ENCODE measurements around the gene FOXL2NB.
"Not testable (repeated sequence)": the region's sequence is repeated elsewhere in the genome, so short reads cannot be mapped to it uniquely, and the experiment has no call there.

The FOXL2NB gene

GRCh38 chr3:138921316-138922292, 25.4 kb upstream of the FOXL2NB start:
- Histone ChIP-seq H3K27me3 (no peaks in the 10 kb centered on the region; the same call in 1 of the 2 replicates), H3K9me3 (no peaks in the 10 kb centered on the region), H3K4me3 (ENCODE audit: low read depth, low read length) (no peak overlapping the region), H3K36me3 (no peaks in the 10 kb centered on the region), H3K4me1 (no peaks in the 10 kb centered on the region)
- no peak for DNase-seq
- no peak for TF ChIP-seq CTCF (IDR thresholded peaks at IDR 0.05; ENCODE audit: low read depth, low read length)

- H3K9me3 ChIP-seq; H3K27me3 ChIP-seq; H3K4me1 ChIP-seq; H3K36me3 ChIP-seq; H3K4me3 ChIP-seq (ENCODE audit: low read depth, low read length); DNase-seq: not testable (repeated sequence)
Observed at GRCh38 chr3:138922400-138922799, 24.6 kb upstream of the FOXL2NB start.

GRCh38 chr3:138923531-138923994, 23.5 kb upstream of the FOXL2NB start:
- peak; percentile 80 for DNase-seq
- peak; percentile 98 for TF ChIP-seq CTCF (IDR thresholded peaks at IDR 0.05; ENCODE audit: low read depth, low read length)
- Histone ChIP-seq H3K36me3 (no peaks in the 10 kb centered on the region), H3K4me1 (no peaks in the 10 kb centered on the region), H3K9me3 (no peaks in the 10 kb centered on the region), H3K27me3 (peaks cover 5% of the 10 kb centered on the region), H3K4me3 (ENCODE audit: low read depth, low read length) (no peak overlapping the region)

GRCh38 chr3:138928727-138929372, 18.2 kb upstream of the FOXL2NB start:
- H3K27me3 ChIP-seq, result peaks cover 13% of the 10 kb centered on the region
- no peak for DNase-seq
- no peak overlapping the region for H3K4me3 ChIP-seq (ENCODE audit: low read depth, low read length)

GRCh38 chr3:138933068-138933668, 13.8 kb upstream of the FOXL2NB start:
- no peak for TF ChIP-seq CTCF (IDR thresholded peaks at IDR 0.05; ENCODE audit: low read depth, low read length)
- H3K36me3 ChIP-seq, result no peaks in the 10 kb centered on the region
- 0 out of 2 replicates have a peak, but pooled peaks cover 4% of the 10 kb centered on the region for H3K9me3 ChIP-seq
- peaks cover 51% of the 10 kb centered on the region for H3K27me3 ChIP-seq
- no peaks in the 10 kb centered on the region for H3K4me1 ChIP-seq
- H3K4me3 ChIP-seq (ENCODE audit: low read depth, low read length), result no peak overlapping the region
- DNase-seq, result no peak

More at GRCh38 chr3:138928727-138929372, 18.2 kb upstream of the FOXL2NB start:
- TF ChIP-seq CTCF (IDR thresholded peaks at IDR 0.05; ENCODE audit: low read depth, low read length), result no peak
- H3K9me3 ChIP-seq, result no peaks in the 10 kb centered on the region
- H3K36me3 ChIP-seq, result no peaks in the 10 kb centered on the region
- no peaks in the 10 kb centered on the region for H3K4me1 ChIP-seq

- Histone ChIP-seq H3K27me3 (peaks cover 54% of the 10 kb centered on the region), H3K4me1 (no peaks in the 10 kb centered on the region), H3K36me3 (no peaks in the 10 kb centered on the region), H3K9me3 (0 out of 2 replicates have a peak, but pooled peaks cover 4% of the 10 kb centered on the region), H3K4me3 (ENCODE audit: low read depth, low read length) (no peak overlapping the region)
- TF ChIP-seq CTCF (IDR thresholded peaks at IDR 0.05; ENCODE audit: low read depth, low read length), result no peak
- no peak for DNase-seq
Observed at GRCh38 chr3:138933981-138934691, 12.9 kb upstream of the FOXL2NB start.

Measured in BE2C (cell line).